ENCODE measurements around the gene METAP2.

- TF ChIP-seq CTCF (IDR thresholded peaks at IDR 0.05) (no peak), SIN3A (IDR thresholded peaks at IDR 0.05; ENCODE audit: borderline replicate concordance, insufficient read depth, low read depth, low read length) (no peak), POLR2AphosphoS5 (IDR thresholded peaks at IDR 0.05; ENCODE audit: low read depth, low read length) (no peak)
These were observed 70.8 kb downstream of the METAP2 start for GRCh38 chr12:95544756-95545155.

Measured in Panc1 (cell line).